ENCODE data around the gene SPG7.

The SPG7 gene

DNA sequence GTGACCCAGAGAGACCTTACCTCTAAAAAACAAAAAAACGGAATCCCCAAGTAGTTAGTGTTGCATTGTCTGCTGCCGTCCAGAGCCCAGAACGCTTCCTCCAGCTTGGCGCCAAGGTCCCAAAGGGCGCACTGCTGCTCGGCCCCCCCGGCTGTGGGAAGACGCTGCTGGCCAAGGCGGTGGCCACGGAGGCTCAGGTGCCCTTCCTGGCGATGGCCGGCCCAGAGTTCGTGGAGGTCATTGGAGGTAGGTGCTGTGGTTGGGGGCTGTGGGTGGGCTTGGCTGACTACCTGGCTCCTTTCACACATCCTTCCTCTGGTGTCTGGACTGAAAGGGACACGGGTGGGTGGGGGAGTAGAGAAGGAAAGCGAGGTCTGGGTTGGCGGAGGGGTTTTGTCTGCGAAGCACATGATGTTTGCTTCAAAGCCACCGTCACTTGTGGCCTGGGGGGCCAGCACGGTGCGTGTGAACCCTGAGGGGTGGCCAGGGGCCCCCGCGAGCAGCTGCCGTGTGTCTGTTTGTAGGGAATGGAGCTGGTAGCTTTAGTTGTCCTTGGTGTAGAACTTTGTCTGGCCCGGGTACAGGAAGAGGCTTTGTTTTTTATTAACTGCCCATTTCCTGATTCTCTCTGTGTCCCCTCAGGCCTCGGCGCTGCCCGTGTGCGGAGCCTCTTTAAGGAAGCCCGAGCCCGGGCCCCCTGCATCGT lies 23.8 kb downstream of the SPG7 start:
- peaks cover 45% of the 10 kb centered on the region for H3K36me3 ChIP-seq (ENCODE audit: control insufficient read depth, insufficient read depth, low read length)
- no peak overlapping the region for H3K9ac ChIP-seq (ENCODE audit: low read length)
- no peaks in the 10 kb centered on the region for H3K4me1 ChIP-seq (ENCODE audit: control insufficient read depth, insufficient read depth, low read length)
- no peaks in the 10 kb centered on the region for H3K27me3 ChIP-seq (ENCODE audit: control insufficient read depth, insufficient read depth, low read length)
- H3K27ac ChIP-seq (ENCODE audit: low read depth, low read length): no peak overlapping the region
- H3K4me3 ChIP-seq (ENCODE audit: low read length): no peak overlapping the region

DNA sequence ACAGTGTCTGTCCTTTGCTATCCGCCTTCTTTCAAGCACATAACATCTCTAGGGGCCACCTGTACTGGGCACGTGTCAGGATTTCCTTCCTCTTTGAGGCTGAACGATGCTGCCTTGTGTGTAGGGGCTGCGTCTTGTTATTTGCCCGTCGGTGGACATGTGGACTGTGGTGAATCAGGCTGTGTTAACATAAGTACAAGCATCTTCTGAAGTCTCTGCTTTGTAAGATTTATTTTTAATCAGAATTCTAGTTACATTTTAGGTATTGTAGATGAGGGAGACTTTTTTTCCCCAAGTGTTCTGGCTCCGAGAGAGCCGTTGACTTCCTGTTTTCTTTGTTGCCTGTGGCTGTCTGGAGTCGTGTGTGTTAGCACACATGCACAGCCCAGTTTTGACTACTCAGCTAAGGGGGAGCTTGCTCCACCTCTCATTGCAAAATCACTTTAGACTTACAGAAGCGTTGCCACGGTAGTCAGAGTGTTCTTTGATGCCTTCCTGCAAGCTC lies 26.1 kb downstream of the SPG7 start:
- H3K4me3 ChIP-seq (ENCODE audit: low read length): no peak overlapping the region
- no peaks in the 10 kb centered on the region for H3K4me1 ChIP-seq (ENCODE audit: control insufficient read depth, insufficient read depth, low read length)
- peaks cover 40% of the 10 kb centered on the region for H3K36me3 ChIP-seq (ENCODE audit: control insufficient read depth, insufficient read depth, low read length)
- no peak overlapping the region for H3K9ac ChIP-seq (ENCODE audit: low read length)
- no peaks in the 10 kb centered on the region for H3K27me3 ChIP-seq (ENCODE audit: control insufficient read depth, insufficient read depth, low read length)
- no peak overlapping the region for H3K27ac ChIP-seq (ENCODE audit: low read depth, low read length)

GRCh38 chr16:89536371-89536770 lies 28.2 kb downstream of the SPG7 start:
- Histone ChIP-seq H3K4me3 (ENCODE audit: low read length) (no peak overlapping the region), H3K36me3 (ENCODE audit: control insufficient read depth, insufficient read depth, low read length) (peaks cover 35% of the 10 kb centered on the region), H3K9ac (ENCODE audit: low read length) (no peak overlapping the region), H3K27me3 (ENCODE audit: control insufficient read depth, insufficient read depth, low read length) (no peaks in the 10 kb centered on the region), H3K4me1 (ENCODE audit: control insufficient read depth, insufficient read depth, low read length) (no peaks in the 10 kb centered on the region), H3K27ac (ENCODE audit: low read depth, low read length) (no peak overlapping the region)

DNA sequence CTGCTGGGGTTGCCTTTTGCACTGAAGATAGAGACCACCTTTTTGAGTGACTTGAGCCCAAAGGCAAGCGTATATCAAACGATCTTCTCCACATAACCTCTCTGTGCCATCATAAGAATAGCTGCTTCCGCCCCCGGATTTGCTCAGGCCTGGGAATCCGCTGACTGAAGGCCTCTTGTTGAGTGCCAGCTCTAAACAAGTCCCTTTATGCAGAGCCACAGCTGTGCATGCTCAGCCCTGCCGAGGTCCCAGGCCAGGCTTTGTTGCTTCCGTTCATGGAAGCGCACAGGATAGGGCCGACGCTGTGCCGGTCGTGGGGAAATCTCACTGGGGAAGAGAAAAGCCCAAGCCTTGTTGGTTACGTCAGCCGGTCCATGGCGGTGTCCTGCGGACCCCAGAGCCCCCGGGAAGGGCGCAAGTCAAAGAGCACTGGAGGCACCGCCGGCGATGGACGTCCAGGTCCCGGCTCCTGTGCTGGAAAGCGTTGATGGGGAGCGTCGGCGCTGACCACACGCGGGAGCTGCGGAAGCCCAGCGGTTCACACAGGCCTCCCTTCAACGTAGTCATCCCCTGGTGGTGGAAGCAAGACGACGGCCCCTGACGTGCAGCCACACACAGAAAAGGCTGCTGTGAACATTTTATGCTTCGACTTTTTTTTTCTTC lies 28.8 kb downstream of the SPG7 start:
- no peaks in the 10 kb centered on the region for H3K4me1 ChIP-seq (ENCODE audit: control insufficient read depth, insufficient read depth, low read length)
- no peaks in the 10 kb centered on the region for H3K27me3 ChIP-seq (ENCODE audit: control insufficient read depth, insufficient read depth, low read length)
- no peak overlapping the region for H3K27ac ChIP-seq (ENCODE audit: low read depth, low read length)
- H3K9ac ChIP-seq (ENCODE audit: low read length): no peak overlapping the region
- peaks cover 31% of the 10 kb centered on the region for H3K36me3 ChIP-seq (ENCODE audit: control insufficient read depth, insufficient read depth, low read length)
- no peak overlapping the region for H3K4me3 ChIP-seq (ENCODE audit: low read length)

- Histone ChIP-seq H3K4me1 (ENCODE audit: control insufficient read depth, insufficient read depth, low read length) (no peaks in the 10 kb centered on the region), H3K27me3 (ENCODE audit: control insufficient read depth, insufficient read depth, low read length) (no peaks in the 10 kb centered on the region), H3K36me3 (ENCODE audit: control insufficient read depth, insufficient read depth, low read length) (peaks cover 27% of the 10 kb centered on the region), H3K27ac (ENCODE audit: low read depth, low read length) (no peak overlapping the region), H3K9ac (ENCODE audit: low read length) (no peak overlapping the region), H3K4me3 (ENCODE audit: low read length) (no peak overlapping the region)
These were observed 29.3 kb downstream of the SPG7 start for GRCh38 chr16:89537549-89537925.

GRCh38 chr16:89538286-89538685 lies 30.1 kb downstream of the SPG7 start:
- no peaks in the 10 kb centered on the region for H3K27me3 ChIP-seq (ENCODE audit: control insufficient read depth, insufficient read depth, low read length)
- peaks cover 27% of the 10 kb centered on the region for H3K36me3 ChIP-seq (ENCODE audit: control insufficient read depth, insufficient read depth, low read length)
- no peak overlapping the region for H3K27ac ChIP-seq (ENCODE audit: low read depth, low read length)
- no peak overlapping the region for H3K4me3 ChIP-seq (ENCODE audit: low read length)
- H3K9ac ChIP-seq (ENCODE audit: low read length): no peak overlapping the region
- H3K4me1 ChIP-seq (ENCODE audit: control insufficient read depth, insufficient read depth, low read length): no peaks in the 10 kb centered on the region

DNA sequence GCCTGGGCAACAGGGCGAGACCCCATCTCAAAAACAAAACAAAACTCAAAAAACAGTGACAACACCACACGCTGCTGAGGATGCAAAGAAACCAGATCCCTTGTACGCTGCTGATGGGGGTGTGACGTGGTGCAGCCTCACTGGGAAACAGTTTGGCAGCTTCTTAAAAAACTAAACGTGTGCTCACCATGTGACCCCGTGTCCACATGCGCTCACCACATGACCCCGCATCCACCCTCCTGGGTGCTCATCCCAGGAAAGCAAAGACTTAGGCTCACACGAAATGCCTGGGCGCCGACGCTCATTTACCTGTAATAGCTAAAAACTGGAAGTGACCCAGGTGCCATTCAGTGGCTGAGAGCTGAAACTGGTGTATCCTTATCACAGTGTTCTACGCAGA lies 32.4 kb downstream of the SPG7 start:
- Histone ChIP-seq H3K4me3 (ENCODE audit: low read length) (no peak overlapping the region), H3K27me3 (ENCODE audit: control insufficient read depth, insufficient read depth, low read length) (no peaks in the 10 kb centered on the region), H3K36me3 (ENCODE audit: control insufficient read depth, insufficient read depth, low read length) (peaks cover 13% of the 10 kb centered on the region), H3K9ac (ENCODE audit: low read length) (no peak overlapping the region), H3K27ac (ENCODE audit: low read depth, low read length) (no peak overlapping the region), H3K4me1 (ENCODE audit: control insufficient read depth, insufficient read depth, low read length) (no peaks in the 10 kb centered on the region)

- Histone ChIP-seq H3K4me1 (ENCODE audit: control insufficient read depth, insufficient read depth, low read length) (no peaks in the 10 kb centered on the region), H3K27ac (ENCODE audit: low read depth, low read length) (no peak overlapping the region), H3K9ac (ENCODE audit: low read length) (no peak overlapping the region), H3K4me3 (ENCODE audit: low read length) (no peak overlapping the region), H3K36me3 (ENCODE audit: control insufficient read depth, insufficient read depth, low read length) (peaks cover 10% of the 10 kb centered on the region), H3K27me3 (ENCODE audit: control insufficient read depth, insufficient read depth, low read length) (no peaks in the 10 kb centered on the region)
These were observed 33.6 kb downstream of the SPG7 start for GRCh38 chr16:89541792-89542191.

DNA sequence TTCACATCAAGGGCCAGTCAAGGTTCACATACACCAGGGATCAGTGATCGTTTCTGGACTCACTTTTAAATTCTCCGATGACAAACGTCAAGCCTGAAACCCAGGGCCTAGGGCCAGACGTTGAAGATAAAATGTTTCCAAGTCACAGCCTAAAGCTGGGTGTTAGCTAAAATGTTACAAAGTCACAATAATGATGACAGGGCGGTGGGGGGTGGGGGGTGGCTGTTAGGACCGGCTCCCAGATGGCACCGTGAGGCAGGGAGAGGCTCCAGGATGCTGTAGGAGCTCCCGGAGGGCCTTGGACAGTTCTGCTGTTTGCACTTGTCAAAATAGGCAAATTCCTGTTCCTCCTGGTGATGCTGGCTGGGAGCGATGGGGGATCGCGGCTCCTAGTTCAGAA lies 35.9 kb downstream of the SPG7 start:
- H3K4me3 ChIP-seq (ENCODE audit: low read length): no peak overlapping the region

GRCh38 chr16:89544713-89545043 lies 36.5 kb downstream of the SPG7 start:
- no peak overlapping the region for H3K9ac ChIP-seq (ENCODE audit: low read length)
- no peaks in the 10 kb centered on the region for H3K27me3 ChIP-seq (ENCODE audit: control insufficient read depth, insufficient read depth, low read length)
- H3K27ac ChIP-seq (ENCODE audit: low read depth, low read length): no peak overlapping the region
- no peak overlapping the region for H3K4me3 ChIP-seq (ENCODE audit: low read length)
- no peaks in the 10 kb centered on the region for H3K4me1 ChIP-seq (ENCODE audit: control insufficient read depth, insufficient read depth, low read length)
- peaks cover 10% of the 10 kb centered on the region for H3K36me3 ChIP-seq (ENCODE audit: control insufficient read depth, insufficient read depth, low read length)

More for the DNA sequence above, 35.9 kb downstream of the SPG7 start:
- H3K4me1 ChIP-seq (ENCODE audit: control insufficient read depth, insufficient read depth, low read length): no peaks in the 10 kb centered on the region
- no peak overlapping the region for H3K27ac ChIP-seq (ENCODE audit: low read depth, low read length)
- H3K36me3 ChIP-seq (ENCODE audit: control insufficient read depth, insufficient read depth, low read length): peaks cover 8% of the 10 kb centered on the region
- no peaks in the 10 kb centered on the region for H3K27me3 ChIP-seq (ENCODE audit: control insufficient read depth, insufficient read depth, low read length)
- no peak overlapping the region for H3K9ac ChIP-seq (ENCODE audit: low read length)

- Histone ChIP-seq H3K36me3 (ENCODE audit: control insufficient read depth, insufficient read depth, low read length) (peaks cover 12% of the 10 kb centered on the region), H3K9ac (ENCODE audit: low read length) (no peak overlapping the region), H3K27ac (ENCODE audit: low read depth, low read length) (no peak overlapping the region), H3K27me3 (ENCODE audit: control insufficient read depth, insufficient read depth, low read length) (no peaks in the 10 kb centered on the region), H3K4me1 (ENCODE audit: control insufficient read depth, insufficient read depth, low read length) (no peaks in the 10 kb centered on the region), H3K4me3 (ENCODE audit: low read length) (no peak overlapping the region)
These were observed 37.0 kb downstream of the SPG7 start for GRCh38 chr16:89545044-89545830.

GRCh38 chr16:89545831-89546574 lies 37.8 kb downstream of the SPG7 start:
- no peaks in the 10 kb centered on the region for H3K27me3 ChIP-seq (ENCODE audit: control insufficient read depth, insufficient read depth, low read length)
- H3K4me1 ChIP-seq (ENCODE audit: control insufficient read depth, insufficient read depth, low read length): no peaks in the 10 kb centered on the region
- peaks cover 17% of the 10 kb centered on the region for H3K36me3 ChIP-seq (ENCODE audit: control insufficient read depth, insufficient read depth, low read length)
- no peak overlapping the region for H3K27ac ChIP-seq (ENCODE audit: low read depth, low read length)
- H3K4me3 ChIP-seq (ENCODE audit: low read length): no peak overlapping the region
- no peak overlapping the region for H3K9ac ChIP-seq (ENCODE audit: low read length)
